HepG2 (cell line): Measurements from ENCODE around the gene ITPK1.

Source experiments
- GABPA ChIP-seq, 2 experiments: IDR thresholded peaks; 2 replicates each; pipeline ENCODE4 v1.6.1; 2011 to 2016; ENCODE audit warnings: low read depth in 2 of 2, low read length in 1 of 2, missing biosample characterization in 1 of 2, missing genetic modification characterization in 1 of 2
- KAT7 ChIP-seq: IDR thresholded peaks from 2 replicates; pipeline ENCODE4 v1.6.1; 2018; ENCODE audit warnings: borderline replicate concordance, missing compliant biosample characterization
- RFX5 ChIP-seq: IDR thresholded peaks from 2 replicates; pipeline ENCODE4 v1.6.1; 2011; ENCODE audit warnings: low read depth, low read length, improper control_type of control experiment
- ZNF563 ChIP-seq: sonication (generic); formaldehyde crosslinking; IDR thresholded peaks from 2 replicates; pipeline ENCODE4 v1.8.0; 2022; ENCODE audit warnings: mild to moderate bottlenecking, moderate library complexity, missing genetic modification reagents
- TF ChIP-seq, protein P1 (sequence below): sonication (generic); formaldehyde crosslinking; IDR thresholded peaks from 2 replicates; pipeline ENCODE4 v1.4.0; 2020; ENCODE audit warnings: missing genetic modification reagents, mild to moderate bottlenecking, borderline replicate concordance
- TF ChIP-seq, protein P2 (sequence below), 2 experiments: IDR thresholded peaks; 2 replicates each; pipeline ENCODE4 v1.6.1; 2011 to 2012; ENCODE audit warnings: low read length in 2 of 2, borderline replicate concordance in 1 of 2, low read depth in 1 of 2, mild to moderate bottlenecking in 1 of 2, moderate library complexity in 1 of 2
- TF ChIP-seq, protein P3 (sequence below): sonication (generic); formaldehyde crosslinking; IDR thresholded peaks from 2 replicates; pipeline ENCODE4 v1.8.1; 2023; ENCODE audit warnings: missing genetic modification reagents, inconsistent platforms, borderline replicate concordance

DNA sequence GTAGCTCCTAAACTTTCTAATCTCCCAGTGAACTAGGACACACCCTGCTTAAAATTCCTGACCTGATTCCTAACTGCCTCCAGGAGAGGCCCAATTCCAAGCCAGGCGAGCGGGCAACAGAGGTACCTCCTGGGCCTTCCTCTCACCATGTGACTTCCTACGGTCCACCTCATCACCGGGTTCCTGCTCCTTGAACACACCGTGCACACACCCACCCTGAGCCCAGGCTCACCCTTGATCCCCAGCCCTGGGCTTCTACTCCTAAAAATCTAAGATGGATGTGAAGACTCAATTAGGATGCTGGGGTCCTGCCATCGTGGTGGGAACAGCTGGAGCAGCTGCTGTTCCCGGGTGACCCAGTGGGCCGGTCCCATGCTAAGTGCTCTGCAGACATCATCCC, 124.2 kb downstream of the ITPK1 start:
- TF ChIP-seq GABPA (IDR thresholded peaks at IDR 0.05; ENCODE audit: low read depth, low read length) (no peak), GABPA (CRISPR knock-in tag; IDR thresholded peaks at IDR 0.05; ENCODE audit: low read depth) (no peak), ZNF563 (no peak), RFX5 (no peak), KAT7 (CRISPR knock-in tag) (no peak)
- TF ChIP-seq, protein P1, sequence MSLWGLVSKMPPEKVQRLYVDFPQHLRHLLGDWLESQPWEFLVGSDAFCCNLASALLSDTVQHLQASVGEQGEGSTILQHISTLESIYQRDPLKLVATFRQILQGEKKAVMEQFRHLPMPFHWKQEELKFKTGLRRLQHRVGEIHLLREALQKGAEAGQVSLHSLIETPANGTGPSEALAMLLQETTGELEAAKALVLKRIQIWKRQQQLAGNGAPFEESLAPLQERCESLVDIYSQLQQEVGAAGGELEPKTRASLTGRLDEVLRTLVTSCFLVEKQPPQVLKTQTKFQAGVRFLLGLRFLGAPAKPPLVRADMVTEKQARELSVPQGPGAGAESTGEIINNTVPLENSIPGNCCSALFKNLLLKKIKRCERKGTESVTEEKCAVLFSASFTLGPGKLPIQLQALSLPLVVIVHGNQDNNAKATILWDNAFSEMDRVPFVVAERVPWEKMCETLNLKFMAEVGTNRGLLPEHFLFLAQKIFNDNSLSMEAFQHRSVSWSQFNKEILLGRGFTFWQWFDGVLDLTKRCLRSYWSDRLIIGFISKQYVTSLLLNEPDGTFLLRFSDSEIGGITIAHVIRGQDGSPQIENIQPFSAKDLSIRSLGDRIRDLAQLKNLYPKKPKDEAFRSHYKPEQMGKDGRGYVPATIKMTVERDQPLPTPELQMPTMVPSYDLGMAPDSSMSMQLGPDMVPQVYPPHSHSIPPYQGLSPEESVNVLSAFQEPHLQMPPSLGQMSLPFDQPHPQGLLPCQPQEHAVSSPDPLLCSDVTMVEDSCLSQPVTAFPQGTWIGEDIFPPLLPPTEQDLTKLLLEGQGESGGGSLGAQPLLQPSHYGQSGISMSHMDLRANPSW (CRISPR knock-in tag), result no peak
- TF ChIP-seq, protein P2, sequence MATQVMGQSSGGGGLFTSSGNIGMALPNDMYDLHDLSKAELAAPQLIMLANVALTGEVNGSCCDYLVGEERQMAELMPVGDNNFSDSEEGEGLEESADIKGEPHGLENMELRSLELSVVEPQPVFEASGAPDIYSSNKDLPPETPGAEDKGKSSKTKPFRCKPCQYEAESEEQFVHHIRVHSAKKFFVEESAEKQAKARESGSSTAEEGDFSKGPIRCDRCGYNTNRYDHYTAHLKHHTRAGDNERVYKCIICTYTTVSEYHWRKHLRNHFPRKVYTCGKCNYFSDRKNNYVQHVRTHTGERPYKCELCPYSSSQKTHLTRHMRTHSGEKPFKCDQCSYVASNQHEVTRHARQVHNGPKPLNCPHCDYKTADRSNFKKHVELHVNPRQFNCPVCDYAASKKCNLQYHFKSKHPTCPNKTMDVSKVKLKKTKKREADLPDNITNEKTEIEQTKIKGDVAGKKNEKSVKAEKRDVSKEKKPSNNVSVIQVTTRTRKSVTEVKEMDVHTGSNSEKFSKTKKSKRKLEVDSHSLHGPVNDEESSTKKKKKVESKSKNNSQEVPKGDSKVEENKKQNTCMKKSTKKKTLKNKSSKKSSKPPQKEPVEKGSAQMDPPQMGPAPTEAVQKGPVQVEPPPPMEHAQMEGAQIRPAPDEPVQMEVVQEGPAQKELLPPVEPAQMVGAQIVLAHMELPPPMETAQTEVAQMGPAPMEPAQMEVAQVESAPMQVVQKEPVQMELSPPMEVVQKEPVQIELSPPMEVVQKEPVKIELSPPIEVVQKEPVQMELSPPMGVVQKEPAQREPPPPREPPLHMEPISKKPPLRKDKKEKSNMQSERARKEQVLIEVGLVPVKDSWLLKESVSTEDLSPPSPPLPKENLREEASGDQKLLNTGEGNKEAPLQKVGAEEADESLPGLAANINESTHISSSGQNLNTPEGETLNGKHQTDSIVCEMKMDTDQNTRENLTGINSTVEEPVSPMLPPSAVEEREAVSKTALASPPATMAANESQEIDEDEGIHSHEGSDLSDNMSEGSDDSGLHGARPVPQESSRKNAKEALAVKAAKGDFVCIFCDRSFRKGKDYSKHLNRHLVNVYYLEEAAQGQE (IDR thresholded peaks at IDR 0.05; ENCODE audit: borderline replicate concordance in 1 of 2, low read depth in 1 of 2, low read length in 2 of 2), result no peak
- TF ChIP-seq, protein P3, sequence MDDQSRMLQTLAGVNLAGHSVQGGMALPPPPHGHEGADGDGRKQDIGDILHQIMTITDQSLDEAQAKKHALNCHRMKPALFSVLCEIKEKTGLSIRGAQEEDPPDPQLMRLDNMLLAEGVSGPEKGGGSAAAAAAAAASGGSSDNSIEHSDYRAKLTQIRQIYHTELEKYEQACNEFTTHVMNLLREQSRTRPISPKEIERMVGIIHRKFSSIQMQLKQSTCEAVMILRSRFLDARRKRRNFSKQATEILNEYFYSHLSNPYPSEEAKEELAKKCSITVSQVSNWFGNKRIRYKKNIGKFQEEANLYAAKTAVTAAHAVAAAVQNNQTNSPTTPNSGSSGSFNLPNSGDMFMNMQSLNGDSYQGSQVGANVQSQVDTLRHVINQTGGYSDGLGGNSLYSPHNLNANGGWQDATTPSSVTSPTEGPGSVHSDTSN, result no peak
